HEK293 (cell line): ENCODE data around the gene TRMT1.
"Not testable (repeated sequence)": the region's sequence is repeated elsewhere in the genome, so short reads cannot be mapped to it uniquely, and the experiment has no call there.

Experiments used
- ATF2 ChIP-seq: fragments of 450-650 bp; formaldehyde crosslinking; IDR thresholded peaks from 2 replicates; pipeline ENCODE4 v1.5.1; 2016; ENCODE audit warnings: missing biosample characterization, missing genetic modification characterization, low read depth
- KLF1 ChIP-seq: fragments of 450-650 bp; formaldehyde crosslinking; IDR thresholded peaks from 2 replicates; pipeline ENCODE4 v1.5.1; 2016; ENCODE audit warnings: missing biosample characterization, missing genetic modification characterization
- ZBTB1 ChIP-seq: fragments of 450-650 bp; formaldehyde crosslinking; IDR thresholded peaks from 2 replicates; pipeline ENCODE4 v1.5.1; 2016; ENCODE audit warnings: missing biosample characterization, missing genetic modification characterization

GRCh38 chr19:13166151-13166550, 49.6 kb upstream of the TRMT1 start:
- not testable (repeated sequence) for TF ChIP-seq ATF2 (tag by site-specific recombination); KLF1 (tag by site-specific recombination); ZBTB1
